GM18526 (cell line): ENCODE measurements around the gene LRTM2.

Experiments
- POLR2A ChIP-seq: IDR thresholded peaks from 3 replicates; pipeline ENCODE4 v1.6.1; 2011; ENCODE audit not compliant: insufficient read length; ENCODE audit errors: extremely low read depth

The LRTM2 gene

GRCh38 chr12:1883513-1883912 is 63.1 kb downstream of the LRTM2 start:
- no peak for TF ChIP-seq POLR2A

DNA sequence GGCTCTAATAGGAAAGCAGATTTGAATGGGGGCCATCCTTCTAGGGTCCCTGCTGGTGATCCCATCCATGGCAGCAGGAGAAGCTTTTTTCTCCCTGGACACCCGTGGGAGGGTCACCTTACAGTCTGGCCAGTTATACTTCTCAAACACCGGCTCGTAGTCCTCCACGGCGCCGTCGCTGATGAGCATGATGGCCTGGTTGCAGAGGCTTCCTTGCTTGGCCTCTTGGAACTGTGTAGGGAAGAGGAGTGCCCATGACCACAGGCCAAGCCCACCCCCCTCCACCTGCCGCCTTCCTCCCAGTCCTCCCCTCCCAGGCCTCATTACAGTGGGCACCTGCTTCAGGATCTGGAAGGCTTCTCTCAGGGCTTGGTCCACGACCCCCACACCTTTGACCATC is 64.3 kb downstream of the LRTM2 start:
- TF ChIP-seq POLR2A = no peak

- no peak for TF ChIP-seq POLR2A
Measured at GRCh38 chr12:1885082-1885596, 64.8 kb downstream of the LRTM2 start.

DNA sequence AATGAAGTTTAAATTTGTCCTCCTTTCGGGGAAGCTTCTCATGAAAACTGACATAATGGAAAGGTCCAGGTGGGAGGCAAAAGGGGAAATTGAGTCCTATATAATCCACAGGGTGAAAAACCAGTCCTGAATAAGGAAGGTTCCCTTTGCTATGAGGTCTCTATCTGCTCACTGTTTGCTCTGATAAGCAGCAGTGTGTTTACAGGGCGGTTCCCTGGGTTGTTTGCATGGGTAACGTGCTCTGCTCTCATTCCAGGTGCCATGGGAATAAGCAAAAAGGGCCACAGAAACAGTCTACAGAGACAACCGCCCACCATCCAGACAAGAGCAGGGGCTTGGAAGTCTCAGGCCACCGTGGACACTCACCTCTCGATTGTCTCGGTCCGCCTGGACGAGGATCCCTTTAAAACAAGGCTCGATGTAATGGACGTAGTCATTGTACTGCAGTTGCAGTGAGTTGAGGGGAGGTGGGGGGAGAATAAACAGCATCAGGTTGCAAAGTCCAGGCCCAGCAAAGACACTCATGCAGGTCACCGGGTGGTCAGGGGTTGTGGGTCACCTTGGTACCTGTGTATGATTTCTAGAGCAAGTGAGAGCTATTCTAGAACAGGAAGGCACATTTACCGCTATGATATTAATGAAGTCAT is 65.4 kb downstream of the LRTM2 start:
- no peak for TF ChIP-seq POLR2A
